HG03066 (cell line): Measurements from ENCODE around the gene MBNL2.

ENCODE experiments used
- ATAC-seq: cut with Tn5 transposase; IDR thresholded peaks from one replicate; pipeline ENCODE4 v1.9.1; 2021; ENCODE audit warnings: low read depth; ENCODE audit not compliant: unreplicated experiment

Gene MBNL2

DNA sequence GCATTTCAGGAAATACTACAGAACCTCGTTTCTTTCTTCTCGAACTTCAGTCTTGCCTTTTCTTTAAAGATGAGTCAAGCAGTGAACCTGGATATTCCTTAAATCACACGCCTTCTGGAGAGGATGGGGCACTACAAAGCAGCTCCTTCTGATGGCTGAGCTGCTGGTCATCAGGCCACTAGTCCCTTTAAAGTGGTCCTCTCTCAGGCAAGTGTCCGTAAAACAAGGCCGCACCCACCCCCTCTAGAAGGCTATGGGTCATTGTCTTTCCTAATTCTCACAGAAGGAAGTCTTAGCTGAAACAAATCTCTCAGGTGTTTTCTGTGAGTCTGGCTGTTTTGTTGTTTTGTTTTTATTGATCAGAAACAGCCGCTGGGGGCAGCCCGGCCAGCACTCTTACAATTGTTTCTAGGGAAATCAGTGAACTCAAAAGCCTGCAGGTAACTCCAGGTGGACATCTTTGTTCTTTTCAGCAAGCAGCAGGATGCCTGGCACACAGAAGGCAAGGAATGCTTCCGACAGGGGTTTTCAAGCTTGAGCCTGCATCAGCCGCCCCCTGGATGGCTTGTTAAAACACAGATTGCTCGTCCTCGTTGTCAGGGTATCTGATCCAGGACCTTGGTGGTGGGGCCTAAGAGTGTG lies 45.4 kb downstream of the MBNL2 start:
- no peak for ATAC-seq

DNA sequence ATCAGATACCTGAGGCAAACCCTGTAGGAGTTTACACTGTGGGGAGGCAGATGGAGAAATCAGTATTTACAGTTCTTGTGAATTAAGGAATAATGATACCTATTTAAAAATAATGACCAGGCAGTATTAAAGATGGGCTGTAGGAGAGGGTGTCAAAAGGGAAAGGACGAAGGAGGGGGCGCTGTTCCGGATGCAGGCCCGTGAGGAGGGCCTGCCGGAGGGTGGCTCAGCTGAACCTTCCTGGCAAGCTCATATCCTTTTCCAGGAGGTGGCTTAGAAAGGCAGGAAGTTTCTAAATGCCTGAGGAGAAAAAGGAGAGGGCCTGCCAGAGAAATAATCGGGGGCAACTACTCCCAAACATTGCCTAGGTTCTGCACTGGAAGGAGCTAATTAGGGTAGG lies 46.6 kb downstream of the MBNL2 start:
- ATAC-seq: no peak

DNA sequence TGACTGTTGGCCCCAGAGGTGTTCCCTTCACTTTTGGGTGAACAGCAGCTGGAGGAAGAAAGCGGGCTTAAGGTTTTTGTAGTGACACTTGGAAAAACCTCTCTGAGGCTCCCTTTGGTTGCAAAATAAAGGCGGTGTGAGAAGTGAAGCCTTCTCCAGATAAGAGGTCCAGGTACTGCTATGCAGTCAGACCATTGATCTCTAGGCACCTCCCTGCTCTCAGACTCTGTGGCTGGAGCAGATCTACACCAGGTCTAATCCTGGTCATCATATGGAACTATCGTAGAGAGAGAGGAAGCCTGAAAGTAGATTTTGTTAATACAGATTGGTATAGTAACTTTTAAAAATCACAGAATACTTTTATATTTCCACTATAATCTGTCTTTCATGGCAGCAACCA lies 47.5 kb downstream of the MBNL2 start:
- ATAC-seq: no peak

DNA sequence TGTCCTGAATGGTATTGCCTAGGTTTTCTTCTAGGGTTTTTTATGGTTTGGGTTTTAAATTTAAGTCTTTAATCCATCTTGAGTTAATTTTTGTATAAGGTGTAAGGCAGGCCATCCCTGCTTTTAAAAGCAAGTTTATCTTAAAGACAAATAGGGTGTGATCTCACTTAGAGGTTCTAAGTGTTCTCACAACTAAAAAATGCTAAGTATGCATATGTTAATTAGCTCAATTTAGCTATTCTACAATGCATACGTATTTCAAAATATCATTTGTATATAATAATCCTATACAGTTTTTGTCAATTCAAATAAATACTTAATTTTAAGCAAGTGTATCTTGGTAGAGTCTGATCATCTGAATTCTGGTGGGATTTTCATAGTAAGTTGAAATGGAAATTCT lies 50.4 kb downstream of the MBNL2 start:
- no peak for ATAC-seq

DNA sequence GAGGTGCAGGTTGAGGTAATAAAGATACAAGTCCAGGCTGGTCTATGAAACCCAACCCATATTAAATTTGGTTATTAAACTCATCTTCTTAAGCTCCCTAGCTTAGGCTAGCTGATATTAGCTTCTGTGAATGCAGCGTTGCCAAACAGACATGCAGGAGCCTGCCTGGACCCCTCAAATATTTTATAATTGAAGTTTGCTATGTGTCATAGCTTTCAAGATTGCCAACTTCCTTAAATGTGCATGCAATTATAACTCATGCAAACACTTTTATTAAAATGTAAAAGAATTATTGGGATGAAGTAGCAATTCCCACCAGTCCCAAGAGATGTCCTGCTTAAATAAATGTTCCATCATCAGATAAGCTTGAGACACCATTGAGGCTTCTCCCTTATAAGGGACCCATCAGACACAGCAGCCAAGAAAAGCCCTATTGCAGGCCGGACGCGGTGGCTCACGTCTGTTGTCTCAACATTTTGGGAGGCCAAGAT lies 51.3 kb downstream of the MBNL2 start:
- no peak for ATAC-seq

DNA sequence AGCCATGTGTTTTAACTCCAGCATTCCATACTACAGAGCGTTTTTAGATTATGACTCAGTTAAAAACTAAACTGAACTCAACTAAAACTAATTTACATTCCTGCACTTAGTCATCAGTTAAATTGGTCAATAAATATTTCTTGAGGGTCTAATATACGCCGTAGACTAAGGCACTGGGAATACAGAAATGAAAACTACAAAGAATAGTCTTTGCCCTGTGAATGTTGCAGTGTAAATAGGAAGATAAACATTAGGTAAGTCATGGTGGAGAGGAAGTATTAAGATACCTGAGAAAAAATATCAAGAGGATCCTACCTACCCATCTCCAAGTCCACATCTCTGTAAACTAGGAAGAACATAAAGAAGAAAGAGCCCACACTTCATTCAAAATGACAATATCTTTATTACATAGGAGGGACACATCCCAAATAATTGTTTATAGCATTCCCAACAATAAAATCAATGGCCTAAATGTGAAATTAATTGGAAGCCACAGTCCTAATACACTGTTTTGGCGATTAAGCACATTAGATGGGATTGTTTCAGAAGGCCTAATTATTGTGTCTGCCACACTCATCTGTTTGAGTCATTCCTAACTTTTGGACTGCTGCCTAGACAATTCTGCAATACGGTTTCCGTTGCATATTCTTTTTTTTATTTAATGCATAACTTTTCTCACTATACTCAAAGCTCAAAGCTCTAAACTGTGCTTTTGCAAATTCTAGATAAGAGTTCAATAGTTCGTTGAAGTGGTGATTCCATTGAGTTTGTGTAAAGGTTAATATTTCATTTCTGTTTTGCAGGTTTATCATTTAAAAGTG lies 52.9 kb downstream of the MBNL2 start:
- ATAC-seq: no peak

DNA sequence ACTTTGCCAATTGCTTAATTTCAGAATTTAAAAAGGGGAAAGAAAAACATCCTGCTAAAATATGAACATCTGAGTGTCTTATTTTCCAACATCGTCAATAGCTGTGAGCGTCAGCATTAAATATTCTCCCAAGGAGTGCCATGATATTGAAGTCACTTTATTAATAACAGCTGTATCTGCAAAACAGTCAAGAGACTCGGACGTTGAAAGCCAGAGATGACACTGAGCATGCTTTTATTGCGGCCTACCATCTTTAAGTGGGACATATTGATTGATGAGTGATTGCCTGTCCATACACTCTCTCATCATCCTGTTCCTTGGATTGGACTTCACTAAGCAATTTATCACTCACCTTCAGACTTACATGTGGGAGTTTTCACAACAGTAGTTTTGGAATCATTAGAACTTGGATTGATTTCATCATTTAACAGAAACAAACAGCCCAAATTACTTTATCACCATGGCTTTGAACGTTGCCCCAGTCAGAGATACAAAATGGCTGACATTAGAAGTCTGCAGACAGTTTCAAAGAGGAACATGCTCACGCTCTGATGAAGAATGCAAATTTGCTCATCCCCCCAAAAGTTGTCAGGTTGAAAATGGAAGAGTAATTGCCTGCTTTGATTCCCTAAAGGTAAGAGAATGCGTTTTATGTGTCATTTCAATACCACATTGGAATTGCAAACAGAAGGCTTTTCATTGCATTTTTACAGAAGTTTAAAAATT lies 53.8 kb downstream of the MBNL2 start:
- ATAC-seq: no peak

DNA sequence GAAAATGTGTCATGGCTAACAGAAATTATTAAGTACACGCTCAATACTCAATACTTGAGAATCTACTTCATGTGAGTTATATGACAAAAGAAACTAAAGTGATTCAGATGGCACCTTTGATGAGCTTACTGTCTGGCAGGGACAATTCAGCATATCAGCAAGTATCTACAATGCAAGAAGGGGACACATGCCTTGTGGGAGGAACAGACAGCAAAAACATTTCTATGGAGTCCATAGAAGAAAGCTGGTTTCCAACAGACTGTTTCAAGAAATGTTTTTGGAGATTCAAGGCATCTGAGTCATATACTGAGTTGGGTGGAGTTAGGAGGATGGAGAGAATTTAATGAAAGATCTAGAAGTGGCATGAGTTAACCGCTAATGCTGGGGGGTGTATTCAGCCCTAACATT lies 54.7 kb downstream of the MBNL2 start:
- ATAC-seq: no peak

DNA sequence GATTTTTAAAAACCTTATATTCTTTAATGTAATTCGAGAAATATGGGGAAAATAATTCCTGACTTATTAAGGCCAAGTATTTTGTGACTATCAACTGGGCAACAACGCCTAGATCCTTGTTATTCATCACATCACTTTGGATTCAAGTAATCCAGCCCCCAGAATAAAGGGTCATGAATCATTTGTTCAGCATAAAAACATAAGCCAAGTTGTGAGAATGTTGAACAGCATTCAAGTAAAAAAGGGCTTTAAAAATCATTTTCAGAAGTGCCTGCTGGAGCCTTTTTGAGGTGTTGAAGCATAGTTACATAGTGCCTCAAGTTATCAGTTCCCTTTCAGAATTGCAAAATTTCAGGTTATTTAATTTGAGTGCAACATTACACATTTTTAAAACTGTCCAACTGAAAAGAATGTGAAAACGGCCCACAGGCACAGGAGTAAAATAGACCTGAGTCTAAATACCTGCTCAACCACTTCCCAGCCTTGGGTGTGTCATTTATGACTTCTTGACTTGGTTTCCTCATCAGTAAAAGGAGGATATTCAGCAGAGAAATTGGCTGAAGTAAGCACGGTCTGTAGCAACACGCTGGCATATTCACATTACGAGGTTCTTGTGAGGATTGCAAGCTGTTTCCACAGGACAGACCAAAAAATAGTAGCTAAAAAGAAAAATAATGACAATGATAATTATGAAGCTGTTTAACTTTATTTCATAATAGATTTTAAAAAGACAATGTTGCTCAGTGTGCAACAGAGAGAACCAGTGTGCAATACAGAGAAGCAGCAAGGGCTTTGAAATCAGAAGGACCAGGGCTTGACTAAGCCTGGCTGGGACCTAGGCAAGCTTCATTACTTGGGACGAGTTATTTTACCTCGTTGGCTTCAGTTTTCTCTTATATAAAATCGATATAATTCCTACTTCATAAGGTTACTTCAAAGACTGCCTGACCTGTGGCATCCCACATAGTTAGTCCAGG lies 56.6 kb downstream of the MBNL2 start:
- ATAC-seq: no peak

DNA sequence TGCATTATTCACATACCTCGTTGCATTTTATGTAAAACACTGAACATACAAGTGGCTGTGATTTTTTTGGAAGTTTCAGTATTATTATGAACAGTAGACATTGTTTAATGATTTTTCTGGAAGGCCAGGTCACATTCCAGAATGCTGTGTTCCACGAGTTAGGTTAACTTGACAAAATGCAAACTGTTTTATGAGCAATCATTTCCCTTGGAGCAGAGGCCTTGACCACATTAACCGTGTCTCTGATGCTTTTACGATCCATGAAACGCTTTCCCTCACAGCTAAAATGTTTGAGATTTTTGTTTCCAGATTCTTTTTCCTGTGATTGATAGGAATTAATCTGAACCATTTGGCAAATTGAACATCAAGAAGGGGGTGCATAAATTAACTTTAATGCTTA lies 57.8 kb downstream of the MBNL2 start:
- ATAC-seq: no peak

DNA sequence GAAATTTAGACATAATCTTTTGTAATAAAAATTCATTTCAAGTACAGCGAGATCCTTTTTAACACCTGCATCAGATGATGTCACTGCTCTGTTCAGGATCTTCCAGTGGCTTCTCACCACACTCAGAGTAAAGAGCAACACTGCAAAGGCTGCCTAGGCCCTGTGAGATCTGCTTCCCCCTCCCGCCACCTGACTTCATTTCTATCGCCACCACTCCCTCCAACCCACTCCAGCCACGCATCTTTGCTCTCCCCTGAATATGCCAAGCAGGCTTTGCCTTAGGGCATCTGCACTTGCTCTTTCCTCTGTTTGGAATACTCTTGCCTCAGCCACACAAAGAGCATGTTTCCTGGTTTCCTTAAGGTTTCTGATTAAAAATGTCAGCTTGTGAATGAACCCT lies 58.3 kb downstream of the MBNL2 start:
- no peak for ATAC-seq

DNA sequence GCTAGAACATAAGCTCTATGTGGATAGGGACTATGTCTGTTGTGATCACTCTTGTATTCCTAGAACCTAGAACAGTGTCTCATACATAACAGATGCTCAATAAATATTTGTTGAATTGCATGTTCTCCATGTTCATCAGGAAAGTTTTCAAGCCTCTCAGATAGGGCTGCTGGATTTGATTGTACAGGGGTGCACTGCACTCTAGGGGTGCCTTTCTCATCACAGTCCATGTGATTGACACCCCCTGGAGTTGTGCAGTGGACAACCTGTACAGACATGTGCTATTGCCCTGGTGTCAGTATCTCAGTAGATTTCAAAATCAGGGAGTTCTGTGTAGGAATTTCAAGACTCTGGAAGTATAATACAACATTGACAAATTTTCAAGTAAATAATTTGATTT lies 58.9 kb downstream of the MBNL2 start:
- ATAC-seq: no peak

DNA sequence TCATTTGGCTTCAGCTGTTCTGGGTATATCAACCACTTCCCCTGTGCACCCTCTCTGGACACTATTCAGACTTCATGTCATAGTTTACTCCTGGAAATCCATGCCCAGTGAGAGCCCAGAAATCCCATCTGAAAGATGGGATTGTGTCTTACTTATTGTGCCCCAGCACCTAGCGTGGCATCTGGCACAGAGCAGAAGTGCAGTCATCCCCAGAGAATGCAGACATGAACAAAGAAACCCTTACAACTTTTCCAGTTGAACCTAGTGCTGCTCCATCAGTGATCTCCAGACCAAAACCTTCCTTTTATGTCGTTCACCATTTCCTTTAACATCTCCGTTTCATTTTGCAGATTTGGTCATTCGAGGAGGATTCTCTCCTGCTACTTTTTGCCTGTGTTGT lies 60.6 kb downstream of the MBNL2 start:
- ATAC-seq: no peak

DNA sequence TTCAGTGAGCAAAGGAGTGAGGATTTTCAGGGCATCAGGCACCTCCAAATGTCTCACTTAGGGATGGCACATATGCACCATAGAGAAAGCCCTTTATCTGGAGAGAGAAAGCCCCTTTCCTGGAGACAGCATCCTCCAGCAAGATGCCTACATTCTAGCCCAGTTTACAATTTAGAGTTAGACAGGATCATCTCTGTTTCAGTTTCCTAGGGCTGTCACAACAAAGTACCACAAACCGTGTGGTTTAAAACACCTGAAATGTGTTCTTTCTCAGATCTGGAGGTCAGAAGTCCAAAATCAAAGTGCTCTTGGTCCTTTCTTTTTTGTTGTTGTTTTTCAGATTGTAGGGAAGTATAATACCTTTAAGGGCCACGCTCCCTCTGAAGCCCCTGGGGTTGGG lies 61.8 kb downstream of the MBNL2 start:
- ATAC-seq: no peak

DNA sequence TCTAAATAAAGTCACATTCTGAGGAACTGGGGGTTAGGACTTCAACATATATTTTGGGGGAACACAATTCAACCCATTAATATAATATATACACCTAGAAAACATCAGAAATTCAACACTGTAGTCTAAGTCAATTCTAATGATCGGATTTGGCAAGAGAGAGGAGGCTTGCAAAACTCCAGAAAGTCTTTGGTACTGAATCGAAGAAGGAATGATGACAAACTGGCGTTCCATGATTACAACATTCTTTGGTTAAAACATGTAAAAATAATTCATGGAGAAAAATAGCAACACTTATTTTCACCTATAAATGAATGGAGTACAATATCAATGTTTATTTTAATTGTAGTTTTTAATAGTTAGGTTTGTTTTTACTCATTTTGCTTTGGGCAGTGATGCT lies 62.4 kb downstream of the MBNL2 start:
- no peak for ATAC-seq

DNA sequence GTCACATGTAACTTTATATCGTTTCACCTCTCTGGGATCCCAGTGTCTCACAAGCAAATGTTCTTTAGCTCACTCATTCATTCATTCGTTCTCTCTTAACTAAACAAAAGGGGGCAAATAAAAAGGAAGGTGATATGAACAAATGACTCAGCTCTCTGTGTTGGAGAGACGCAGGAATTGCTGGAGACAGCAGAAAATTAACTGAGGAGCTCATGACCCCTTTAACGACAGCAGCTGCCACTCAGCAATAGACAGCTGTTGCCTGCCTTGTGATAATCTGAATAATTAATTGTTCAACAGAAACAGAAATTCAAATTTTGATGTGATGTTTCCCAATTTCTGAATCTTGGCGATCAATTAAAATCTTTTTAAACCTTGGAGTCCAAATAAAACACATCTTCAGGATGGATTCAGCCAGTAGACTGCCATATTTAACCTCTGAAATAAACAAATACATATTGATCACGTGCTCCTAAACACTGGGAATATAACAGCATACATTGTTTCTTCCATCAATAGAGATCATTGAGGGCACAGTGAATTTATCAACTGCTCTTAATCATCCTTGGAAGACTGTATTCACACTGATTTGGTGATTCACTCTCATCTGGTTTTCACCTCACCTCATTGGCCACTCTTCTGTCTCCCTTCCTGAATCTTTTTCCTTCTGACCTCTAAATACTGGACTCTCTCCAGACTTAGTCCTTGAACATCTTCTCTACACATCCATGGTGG lies 63.3 kb downstream of the MBNL2 start:
- ATAC-seq: no peak

DNA sequence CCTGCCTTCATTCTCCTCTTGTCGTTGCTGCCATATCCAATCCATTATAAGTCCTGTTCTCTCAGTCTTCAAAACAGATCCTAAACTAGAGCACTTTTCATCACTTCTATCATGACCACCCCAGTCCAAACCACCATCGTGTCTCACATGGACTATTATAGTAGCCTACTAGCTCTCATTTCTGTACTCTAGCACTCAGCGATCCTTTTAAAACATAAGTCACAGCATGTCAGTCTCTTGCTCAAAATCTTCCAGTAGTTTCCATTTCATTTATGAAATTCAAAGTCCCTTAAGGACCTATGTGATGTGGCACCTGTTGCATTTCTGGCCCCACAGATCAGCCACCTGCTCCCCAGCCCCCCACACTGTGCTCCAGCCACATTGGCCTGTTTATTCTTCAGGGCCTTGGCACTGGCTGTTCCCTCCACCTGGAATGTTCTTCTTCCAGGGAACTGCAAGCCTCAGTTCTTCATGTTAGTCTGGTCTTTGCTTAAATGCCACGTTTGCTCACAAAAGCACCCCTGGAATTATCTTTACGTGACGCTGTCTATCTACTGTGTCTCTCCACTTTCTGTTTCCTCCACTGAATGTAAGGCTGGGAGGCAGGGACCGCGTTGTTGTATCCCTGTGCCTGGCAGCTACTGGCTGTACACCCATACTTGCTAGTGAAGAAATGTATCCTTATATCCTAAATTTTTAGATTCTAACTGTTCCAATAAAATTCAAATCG lies 64.3 kb downstream of the MBNL2 start:
- no peak for ATAC-seq

DNA sequence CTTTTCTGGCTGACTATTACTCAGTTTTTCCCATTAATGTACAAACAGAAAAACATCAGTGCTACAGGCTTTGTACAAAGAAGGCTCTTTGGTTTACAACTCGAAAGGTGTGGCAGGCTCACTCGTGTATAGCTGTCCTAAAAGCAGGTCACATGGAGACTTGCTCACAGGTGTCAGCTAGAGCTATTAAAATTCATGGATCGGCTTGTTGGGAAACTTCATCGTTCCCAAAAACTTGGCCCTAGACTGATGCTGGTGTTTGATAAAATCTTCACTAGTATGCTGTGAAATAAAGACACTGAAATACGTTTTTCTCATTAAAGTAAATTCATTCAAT lies 64.9 kb downstream of the MBNL2 start:
- ATAC-seq: no peak

DNA sequence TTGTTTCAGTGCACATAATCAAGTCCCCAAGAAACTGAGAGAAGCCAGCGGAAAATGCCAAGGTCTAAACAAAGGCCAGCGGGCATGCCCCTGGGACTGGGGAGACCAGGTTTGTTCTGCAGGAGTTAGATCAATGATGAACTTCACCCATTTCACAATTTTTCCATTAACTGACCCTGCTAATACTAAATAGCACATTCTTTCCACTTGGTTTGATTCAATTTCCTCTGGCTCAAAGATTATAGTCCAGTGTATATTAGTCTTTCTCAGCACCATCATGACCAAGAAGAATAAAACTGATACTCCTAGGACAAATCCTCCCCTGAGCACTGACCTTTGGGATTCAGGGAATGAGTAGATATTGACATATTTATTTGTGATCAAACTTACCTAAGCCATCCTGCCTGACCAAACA lies 66.4 kb downstream of the MBNL2 start:
- no peak for ATAC-seq
